Measurements from ENCODE around the gene SYNPO2.

The SYNPO2 gene

DNA sequence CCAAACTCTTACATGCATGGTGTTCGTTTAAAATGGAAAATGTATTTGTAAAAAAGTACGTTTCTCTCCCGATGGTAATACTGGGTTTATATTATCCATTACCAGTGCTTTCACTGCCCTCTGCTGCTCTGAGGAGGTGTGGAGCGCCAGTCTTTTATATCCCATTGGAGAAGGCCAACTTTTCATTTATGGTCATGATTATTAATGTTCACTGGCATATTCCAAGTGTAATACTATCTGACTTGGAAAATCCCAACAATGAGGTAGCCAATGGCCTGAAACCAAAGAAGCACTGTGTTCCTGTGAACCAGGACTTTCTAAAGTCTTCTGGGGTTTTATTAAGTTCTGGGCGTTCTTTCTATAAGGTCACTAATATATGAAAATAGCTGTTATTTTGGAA, 80.7 kb downstream of the SYNPO2 start:
- in situ Hi-C loops (cut with HindIII; ENCODE audit: low sequenced_read_pairs) = no loop called here

DNA sequence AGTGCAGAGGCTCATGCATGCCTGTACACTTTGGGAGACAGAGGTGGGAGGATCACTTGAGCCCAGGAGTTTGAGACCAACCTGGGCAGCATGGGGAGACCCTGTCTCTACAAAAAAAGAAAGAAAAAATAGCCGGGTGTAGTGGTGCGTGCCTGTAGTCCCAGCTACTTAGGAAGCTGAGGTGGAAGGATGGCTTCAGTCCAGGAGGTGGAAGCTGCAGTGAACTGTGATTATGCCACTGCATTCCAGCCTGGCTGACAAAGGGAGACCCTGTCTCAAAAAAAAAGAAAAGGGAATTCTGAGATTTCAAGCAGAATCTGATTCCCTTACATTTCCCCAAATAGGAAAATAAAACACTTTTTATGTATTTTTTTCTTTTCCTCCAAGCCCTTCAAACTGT, 83.5 kb downstream of the SYNPO2 start:
- in situ Hi-C loops (cut with HindIII; ENCODE audit: low sequenced_read_pairs) = no loop called here

DNA sequence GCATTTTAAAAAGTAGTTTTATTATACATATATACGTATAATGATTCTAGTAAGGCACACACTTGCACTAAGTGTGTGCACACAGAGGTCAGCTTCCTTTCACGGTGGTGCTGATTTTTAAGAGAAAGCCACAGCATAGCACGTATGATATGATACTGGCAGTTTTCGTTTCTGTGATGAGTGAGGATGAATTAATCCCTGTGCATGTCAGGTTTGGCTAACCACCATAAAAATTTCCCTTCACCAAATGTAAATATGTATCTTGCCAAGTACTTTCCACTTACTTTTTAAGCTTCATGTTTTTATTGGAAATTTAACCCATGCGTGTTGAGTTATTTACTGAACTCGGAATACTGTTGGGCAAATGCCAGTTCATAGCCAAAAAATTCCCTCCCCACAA, 84.6 kb downstream of the SYNPO2 start:
- in situ Hi-C loops (cut with HindIII; ENCODE audit: low sequenced_read_pairs) = no loop called here

DNA sequence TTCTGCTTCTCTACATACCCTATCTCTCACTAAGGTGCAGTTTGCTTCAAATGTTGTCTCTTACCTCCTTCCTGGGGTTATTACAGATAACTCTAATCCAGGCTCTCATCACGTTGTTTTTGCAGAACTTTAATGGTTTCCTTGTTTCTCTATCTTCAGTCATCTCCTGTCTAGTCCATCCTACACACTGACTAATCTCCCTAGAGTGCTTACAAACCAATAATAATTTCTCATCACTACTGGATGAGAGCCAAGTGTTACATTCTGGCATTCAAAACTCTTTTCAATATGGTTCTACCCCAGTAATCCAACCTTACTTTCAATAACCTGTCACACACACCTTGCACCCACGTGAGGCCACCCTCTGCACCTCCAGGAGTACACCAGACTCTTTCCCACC, 86.1 kb downstream of the SYNPO2 start:
- in situ Hi-C loops (cut with HindIII; ENCODE audit: low sequenced_read_pairs) = loop anchor here (25.0 kb wide), 1 partner anchor 1063 kb away; no protein-coding TSS in a partner anchor

DNA sequence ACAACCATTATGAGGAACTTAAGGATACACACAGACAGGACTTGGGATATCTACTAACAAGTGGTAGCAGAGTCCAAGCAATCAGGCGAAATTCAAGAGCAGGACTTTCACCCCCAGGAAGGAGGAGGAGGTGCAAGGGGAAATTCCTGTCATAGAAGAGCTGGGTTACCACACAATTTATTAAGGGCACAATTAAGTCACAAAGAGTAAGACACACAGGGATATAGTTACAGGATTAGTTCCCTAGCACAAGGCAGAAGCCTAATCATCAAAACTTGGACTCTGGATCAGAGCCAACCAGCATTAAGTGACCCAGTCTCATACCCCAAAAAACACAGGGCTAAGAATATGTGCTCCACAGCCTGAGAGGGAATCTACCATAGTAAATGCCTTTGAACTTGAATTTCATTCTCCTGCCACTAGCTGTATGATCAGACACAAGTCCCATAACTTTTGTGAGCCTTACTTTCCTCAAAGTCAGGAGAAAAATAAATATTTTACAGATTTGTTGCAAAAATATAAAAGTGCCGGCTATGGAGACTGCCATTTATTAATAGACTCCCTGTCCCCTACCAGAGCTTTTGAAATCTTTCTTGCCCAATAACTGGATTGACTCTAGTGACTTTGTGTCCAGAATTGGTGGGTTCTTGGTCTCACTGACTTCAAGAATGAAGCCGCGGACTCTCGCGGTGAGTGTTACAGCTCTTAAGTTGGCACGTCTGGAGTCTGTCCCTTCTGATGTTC, 87.0 kb downstream of the SYNPO2 start:
- in situ Hi-C loops (cut with HindIII; ENCODE audit: low sequenced_read_pairs) = loop anchor here (25.0 kb wide), 1 partner anchor 1062 kb away; no protein-coding TSS in a partner anchor

DNA sequence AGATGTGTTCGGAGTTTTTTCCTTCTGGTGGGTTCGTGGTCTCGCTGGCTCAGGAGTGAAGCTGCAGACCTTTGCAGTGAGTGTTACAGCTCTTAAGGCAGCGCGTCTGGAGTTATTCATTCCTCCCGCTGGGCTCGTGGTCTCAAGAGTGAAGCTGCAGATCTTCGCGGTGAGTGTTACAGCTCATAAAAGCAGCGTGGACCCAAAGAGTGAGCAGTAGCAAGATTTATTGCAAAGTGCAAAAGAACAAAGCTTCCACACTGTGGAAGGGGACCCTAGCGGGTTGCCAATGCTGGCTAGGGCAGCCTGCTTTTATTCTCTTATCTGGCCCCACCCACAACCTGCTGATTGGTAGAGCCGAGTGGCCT, 87.5 kb downstream of the SYNPO2 start:
- in situ Hi-C loops (cut with HindIII; ENCODE audit: low sequenced_read_pairs) = loop anchor here (25.0 kb wide), 1 partner anchor 1061 kb away; no protein-coding TSS in a partner anchor

GRCh38 chr4:118977100-118977499, 88.4 kb downstream of the SYNPO2 start:
- in situ Hi-C loops (cut with HindIII; ENCODE audit: low sequenced_read_pairs) = loop anchor here (25.0 kb wide), 1 partner anchor 1060 kb away; no protein-coding TSS in a partner anchor

GRCh38 chr4:118979712-118980111, 91.1 kb downstream of the SYNPO2 start:
- in situ Hi-C loops (cut with HindIII; ENCODE audit: low sequenced_read_pairs) = loop anchor here (25.0 kb wide), 1 partner anchor 1058 kb away; no protein-coding TSS in a partner anchor

DNA sequence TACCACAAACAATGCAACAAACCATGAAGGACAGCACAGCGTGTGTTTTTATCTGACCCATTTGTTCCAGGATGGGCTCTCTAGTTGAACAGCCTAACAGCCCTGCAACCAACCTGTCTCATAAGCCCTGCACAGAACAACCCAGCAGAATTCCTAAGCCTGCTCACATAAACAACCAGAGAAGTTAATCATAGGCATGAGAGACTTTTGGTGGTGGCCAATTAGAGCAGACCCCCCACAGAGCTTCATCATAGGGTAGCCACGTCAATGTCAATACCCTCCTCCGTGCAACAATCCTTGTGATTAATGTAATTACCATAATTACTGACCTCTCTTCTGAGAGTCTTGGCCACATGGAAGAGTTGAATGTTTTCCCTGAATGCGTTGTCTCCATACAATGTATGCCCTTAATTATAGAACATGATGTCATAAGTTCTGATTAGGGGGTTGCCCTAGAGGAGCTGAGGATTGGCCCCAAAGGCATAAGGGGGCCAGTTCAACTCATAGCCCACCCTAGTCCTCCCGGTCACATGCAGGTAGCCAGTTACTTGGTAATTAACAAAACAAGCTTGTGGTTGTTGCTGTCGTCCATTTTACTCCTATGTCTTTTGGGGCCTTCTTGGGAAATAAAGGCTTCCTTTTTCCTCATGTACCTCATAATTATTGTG, 92.7 kb downstream of the SYNPO2 start:
- in situ Hi-C loops (cut with HindIII; ENCODE audit: low sequenced_read_pairs) = loop anchor here (25.0 kb wide), 1 partner anchor 1056 kb away; no protein-coding TSS in a partner anchor

DNA sequence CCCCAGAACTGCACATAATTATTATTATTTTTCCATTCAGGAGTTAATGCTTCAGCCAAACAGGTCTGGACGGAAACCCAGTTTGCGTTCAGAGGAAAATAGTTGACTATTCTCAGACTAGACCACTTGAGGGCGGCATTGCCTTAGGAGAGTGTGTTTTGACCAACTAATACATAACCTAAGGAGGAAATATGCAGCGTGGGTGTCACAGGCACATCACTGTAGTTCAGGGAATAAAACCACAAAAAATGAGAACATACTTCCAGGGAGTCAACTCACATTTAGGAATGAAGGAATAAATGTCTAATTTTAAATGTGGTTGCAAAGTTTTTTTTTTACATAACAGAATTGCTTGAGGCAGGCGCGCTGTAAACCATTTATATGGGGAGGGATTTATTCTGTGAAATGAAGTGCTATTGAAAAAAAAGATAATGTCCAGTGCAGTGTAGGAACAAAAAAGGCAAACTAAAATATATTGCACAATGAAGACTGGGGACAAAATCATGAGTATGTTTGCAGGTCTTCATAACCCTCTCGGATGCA, 93.3 kb downstream of the SYNPO2 start:
- in situ Hi-C loops (cut with HindIII; ENCODE audit: low sequenced_read_pairs) = loop anchor here (25.0 kb wide), 1 partner anchor 1055 kb away; no protein-coding TSS in a partner anchor

- in situ Hi-C loops (cut with HindIII; ENCODE audit: low sequenced_read_pairs) = loop anchor here (25.0 kb wide), 1 partner anchor 1054 kb away; no protein-coding TSS in a partner anchor
Observed at GRCh38 chr4:118983293-118983692, 94.6 kb downstream of the SYNPO2 start.

- in situ Hi-C loops (cut with HindIII; ENCODE audit: low sequenced_read_pairs) = loop anchor here (25.0 kb wide), 1 partner anchor 1053 kb away; no protein-coding TSS in a partner anchor
Observed at GRCh38 chr4:118983831-118984230, 95.2 kb downstream of the SYNPO2 start.

- in situ Hi-C loops (cut with HindIII; ENCODE audit: low sequenced_read_pairs) = loop anchor here (25.0 kb wide), 1 partner anchor 1052 kb away; no protein-coding TSS in a partner anchor
Observed at GRCh38 chr4:118985170-118986000, 96.7 kb downstream of the SYNPO2 start.

DNA sequence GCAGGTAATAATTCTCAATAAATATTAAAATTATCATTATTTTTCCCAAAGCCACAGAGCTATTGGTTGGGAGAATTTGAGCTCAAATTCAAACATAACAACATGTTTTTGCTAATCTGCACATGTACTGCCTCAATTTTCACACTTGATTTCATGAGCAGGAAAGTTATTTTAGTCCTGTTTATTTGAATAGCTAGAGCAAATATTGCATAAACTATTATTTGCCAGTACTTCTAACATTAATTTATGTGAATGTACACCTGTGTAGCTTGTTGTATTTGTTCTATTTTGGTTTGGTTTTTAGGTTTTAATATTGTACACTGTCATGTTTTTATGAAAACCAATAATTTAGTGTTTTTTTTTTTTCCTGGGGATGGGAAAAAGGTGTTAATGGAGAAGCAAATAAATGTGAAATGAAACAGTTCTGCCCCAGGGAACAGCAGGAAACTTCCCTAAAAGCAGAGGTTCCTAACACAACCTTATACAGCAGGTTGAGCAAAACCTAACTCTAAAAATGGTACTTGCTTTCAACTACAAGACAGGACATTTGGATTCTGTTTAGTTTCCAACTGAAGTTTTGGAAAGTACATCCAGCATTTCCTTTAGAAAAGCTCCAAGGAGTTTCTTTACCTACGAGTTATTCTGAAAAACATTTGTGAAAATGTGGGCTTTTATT, 99.4 kb downstream of the SYNPO2 start:
- in situ Hi-C loops (cut with HindIII; ENCODE audit: low sequenced_read_pairs) = loop anchor here (25.0 kb wide), 1 partner anchor 1049 kb away; no protein-coding TSS in a partner anchor

DNA sequence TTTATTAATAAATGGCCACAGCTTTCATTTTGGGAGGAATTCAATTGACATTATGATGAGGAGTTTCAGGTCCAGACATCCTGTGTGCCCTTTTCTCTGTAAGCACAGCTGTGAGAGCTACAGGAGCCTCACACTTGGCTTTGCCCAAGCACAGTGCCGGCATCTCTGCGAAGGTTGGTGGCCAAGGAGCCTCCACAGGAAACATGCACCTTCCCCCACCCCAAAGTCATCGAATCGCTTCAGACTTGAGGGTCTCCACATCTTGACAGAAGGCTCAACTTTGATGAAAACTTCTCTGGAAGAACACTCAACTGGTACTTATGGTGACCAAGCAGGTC, 100.0 kb downstream of the SYNPO2 start:
- in situ Hi-C loops (cut with HindIII; ENCODE audit: low sequenced_read_pairs) = loop anchor here (25.0 kb wide), 1 partner anchor 1049 kb away; no protein-coding TSS in a partner anchor

DNA sequence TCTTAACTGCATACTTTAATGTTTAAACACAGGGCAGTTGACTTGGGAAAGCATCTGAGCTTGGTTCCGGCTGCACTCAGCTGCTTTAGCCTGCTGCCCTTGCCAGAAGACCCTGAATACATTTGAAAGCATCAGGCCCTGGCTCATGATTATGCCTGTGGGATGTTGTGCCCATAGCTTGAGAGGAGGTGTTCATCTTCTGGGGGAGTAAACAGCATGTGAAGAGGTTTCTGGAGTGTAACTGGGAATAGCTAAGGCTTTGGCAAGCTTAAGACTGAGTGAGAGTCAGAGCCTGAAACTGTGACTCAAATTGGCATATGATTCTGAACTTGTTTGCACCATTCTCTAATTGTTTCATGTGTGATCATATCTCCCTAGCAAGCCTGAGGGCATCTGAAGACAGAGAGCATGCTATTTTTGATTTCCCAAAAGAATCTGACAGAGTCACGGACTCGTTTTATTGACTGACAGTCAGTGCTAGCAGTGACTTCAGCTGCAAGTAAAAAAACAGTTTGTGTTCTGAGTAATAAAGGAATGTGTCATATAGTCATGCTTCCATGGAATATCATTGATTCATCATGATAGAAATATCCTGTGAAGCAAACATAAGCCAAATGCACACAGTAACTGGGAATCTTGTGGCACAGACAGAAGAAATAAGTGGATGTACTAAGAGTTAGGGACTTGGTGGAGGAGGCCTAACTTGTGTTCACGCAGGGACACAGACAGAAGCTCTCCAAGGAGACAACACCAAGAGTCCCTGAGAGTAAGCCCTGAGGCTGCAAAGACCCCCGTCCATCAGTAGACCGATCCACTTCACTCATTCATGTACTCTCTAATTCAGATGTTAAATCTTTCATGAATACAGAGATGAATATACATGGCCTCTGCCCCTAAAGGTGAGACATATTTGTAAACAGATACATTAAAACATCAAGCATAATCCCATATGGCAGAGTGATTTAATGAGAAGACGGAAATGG, 100.7 kb downstream of the SYNPO2 start:
- in situ Hi-C loops (cut with HindIII; ENCODE audit: low sequenced_read_pairs) = loop anchor here (25.0 kb wide), 1 partner anchor 1048 kb away; no protein-coding TSS in a partner anchor

- in situ Hi-C loops (cut with HindIII; ENCODE audit: low sequenced_read_pairs) = loop anchor here (25.0 kb wide), 1 partner anchor 1046 kb away; no protein-coding TSS in a partner anchor
Observed at GRCh38 chr4:118991686-118992085, 103.0 kb downstream of the SYNPO2 start.

DNA sequence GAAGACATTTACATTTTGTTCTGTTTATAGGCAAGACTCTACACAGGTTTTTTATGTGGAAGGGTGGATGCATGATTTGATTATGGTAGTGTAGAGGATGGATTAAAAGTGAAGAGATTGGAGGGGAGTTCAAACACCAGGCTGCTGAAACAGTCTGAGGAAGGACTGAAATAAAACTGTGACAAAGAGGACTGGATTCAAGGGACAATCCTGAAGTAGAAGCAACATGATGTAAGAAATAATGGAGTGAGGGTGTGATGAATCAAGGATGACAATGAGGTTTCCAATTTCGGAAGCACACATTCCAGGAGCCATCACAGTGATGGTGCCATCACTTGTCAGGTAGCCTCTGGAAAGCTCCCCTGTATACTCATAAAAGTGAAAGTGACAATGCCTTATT, 103.5 kb downstream of the SYNPO2 start:
- in situ Hi-C loops (cut with HindIII; ENCODE audit: low sequenced_read_pairs) = loop anchor here (25.0 kb wide), 1 partner anchor 1045 kb away; no protein-coding TSS in a partner anchor

DNA sequence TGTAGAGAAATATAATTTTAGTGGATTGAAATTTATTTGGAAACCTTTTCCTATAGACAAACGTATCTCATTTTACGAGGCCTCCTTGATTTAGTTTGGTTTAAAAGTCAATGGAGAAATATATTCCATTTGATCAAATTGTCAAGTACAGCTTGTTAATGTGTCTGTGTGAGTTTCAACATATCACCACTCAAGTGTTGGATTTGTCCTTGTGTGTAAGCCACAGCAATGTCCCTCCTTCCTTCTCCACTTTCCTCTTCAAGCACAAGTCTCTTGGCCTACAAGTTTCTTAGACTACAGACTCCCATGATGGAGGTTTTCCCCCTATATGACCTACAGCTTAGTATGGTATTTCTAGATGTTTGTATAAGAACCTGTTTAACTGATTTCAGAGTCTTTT, 104.7 kb downstream of the SYNPO2 start:
- in situ Hi-C loops (cut with HindIII; ENCODE audit: low sequenced_read_pairs) = loop anchor here (25.0 kb wide), 1 partner anchor 1044 kb away; no protein-coding TSS in a partner anchor

Data from DLD1 (cell line).